GM12875 (cell line): ENCODE results near the gene ERI2.
A peak's percentile ranks its signal among the peaks of the same experiment; 100 is the strongest.

Source experiments
- H3K4me3 ChIP-seq: one replicate; pipeline ENCODE4 v1.5.1; 2011; ENCODE audit warnings: low read depth, low read length, control low read depth
- CTCF ChIP-seq: IDR thresholded peaks from 2 replicates; pipeline ENCODE4 v1.5.1; 2011; ENCODE audit warnings: low read depth, mild to moderate bottlenecking, control low read depth, inconsistent platforms, low read length, moderate library complexity, borderline replicate concordance; ENCODE audit not compliant: insufficient read depth

Gene ERI2

GRCh38 chr16:20849589-20850390, 43.5 kb upstream of the ERI2 start:
- H3K4me3 ChIP-seq: no peak overlapping the region
- peak; percentile 92 for TF ChIP-seq CTCF

- no peak overlapping the region for H3K4me3 ChIP-seq
Measured at GRCh38 chr16:20847550-20847949, 41.3 kb upstream of the ERI2 start.

GRCh38 chr16:20846551-20846950, 40.3 kb upstream of the ERI2 start:
- no peak overlapping the region for H3K4me3 ChIP-seq
- TF ChIP-seq CTCF: no peak

More at GRCh38 chr16:20847550-20847949, 41.3 kb upstream of the ERI2 start:
- no peak for TF ChIP-seq CTCF

GRCh38 chr16:20846030-20846429, 39.8 kb upstream of the ERI2 start:
- H3K4me3 ChIP-seq: no peak overlapping the region
- no peak for TF ChIP-seq CTCF

- TF ChIP-seq CTCF: no peak
- H3K4me3 ChIP-seq: no peak overlapping the region
Measured at GRCh38 chr16:20844588-20844987, 38.3 kb upstream of the ERI2 start.

- no peak overlapping the region for H3K4me3 ChIP-seq
- TF ChIP-seq CTCF: no peak
Measured at GRCh38 chr16:20844054-20844453, 37.8 kb upstream of the ERI2 start.

GRCh38 chr16:20839504-20839903, 33.2 kb upstream of the ERI2 start:
- no peak overlapping the region for H3K4me3 ChIP-seq
- no peak for TF ChIP-seq CTCF
